Suprapubic skin (tissue), 4 donors: ENCODE measurements around the gene PANK3. TPM values are rescaled to one million over a fixed set of nuclear protein-coding genes. Genes with fewer than 3 reads are reported as not detected.
"Not testable (repeated sequence)": the region's sequence is repeated elsewhere in the genome, so short reads cannot be mapped to it uniquely, and the experiment has no call there.

Experiments used
- DNase-seq, 2 donors: peaks; one replicate each; pipeline ENCODE4 v3.0.0-alpha.2; 2019; ENCODE audit warnings: low spot score in 2 of 2
- H3K27ac ChIP-seq: fragments of 200-600 bp; sonication (generic); one replicate; pipeline ENCODE4 v1.5.1; 2019
- H3K27me3 ChIP-seq: fragments of 200-600 bp; sonication (generic); one replicate; pipeline ENCODE4 v1.5.1; 2019
- H3K36me3 ChIP-seq: fragments of 200-600 bp; sonication (generic); one replicate; pipeline ENCODE4 v1.5.1; 2019
- H3K4me1 ChIP-seq: fragments of 200-600 bp; sonication (generic); one replicate; pipeline ENCODE4 v1.5.1; 2019
- H3K4me3 ChIP-seq: fragments of 200-600 bp; sonication (generic); one replicate; pipeline ENCODE4 v1.5.1; 2019; ENCODE audit warnings: mild to moderate bottlenecking
- H3K9me3 ChIP-seq: fragments of 200-600 bp; sonication (generic); one replicate; pipeline ENCODE4 v1.5.1; 2019
- CTCF ChIP-seq, 2 donors: fragments of 200-600 bp in 1 of 2; fragments of 450-650 bp in 1 of 2; sonication (generic) in 1 of 2; IDR thresholded peaks; one replicate each; pipeline ENCODE4 v1.5.1; 2016 to 2019; ENCODE audit warnings: antibody characterized with exemption in 2 of 2, mild to moderate bottlenecking in 1 of 2, moderate library complexity in 1 of 2
- EP300 ChIP-seq: sonication (generic); formaldehyde crosslinking; IDR thresholded peaks from one replicate; pipeline ENCODE4 v1.6.1; 2017; ENCODE audit warnings: antibody characterized with exemption
- POLR2A ChIP-seq, 2 donors: fragments of 450-650 bp; IDR thresholded peaks; one replicate each; pipeline ENCODE4 v1.6.1; 2017; ENCODE audit warnings: antibody characterized with exemption in 2 of 2, mild to moderate bottlenecking in 2 of 2, moderate library complexity in 2 of 2
- POLR2AphosphoS5 ChIP-seq, 3 donors: sonication (generic); formaldehyde crosslinking; IDR thresholded peaks; one replicate each; pipeline ENCODE4 v1.6.1; 2017; ENCODE audit warnings: antibody characterized with exemption in 3 of 3
- whole genome bisulfite sequencing: methylation state at CpG from one replicate; pipeline ENCODE4 v1.1.5; 2018; 5-methylcytosine and 5-hydroxymethylcytosine counted together
- total RNA-seq, 4 donors: library from RNA; depleted of rRNA; stranded (reverse); fragments of >200 nt; gene quantifications; one replicate each; pipeline ENCODE4 v1.1.0, GENCODE V29; 2016

The PANK3 gene
- total RNA-seq, 4 donors from 2014 or later: 30.3 to 53.7 (median 35.0) TPM

- H3K4me3 ChIP-seq: peak overlapping the region; percentile 92
- peak overlapping the region; percentile 97 for H3K27ac ChIP-seq
- no peak for TF ChIP-seq POLR2AphosphoS5 (IDR thresholded peaks at IDR 0.05)
- DNase-seq: no peak
- H3K36me3 ChIP-seq: no peaks in the 10 kb centered on the region
- H3K9me3 ChIP-seq: no peaks in the 10 kb centered on the region
- H3K4me1 ChIP-seq: peaks cover 21% of the 10 kb centered on the region
- WGBS: 15% methylated on average over 3 of the region's 3 CpGs
- H3K27me3 ChIP-seq: no peaks in the 10 kb centered on the region
Observed at GRCh38 chr5:168578006-168578405, 1.2 kb downstream of the PANK3 start.

DNA sequence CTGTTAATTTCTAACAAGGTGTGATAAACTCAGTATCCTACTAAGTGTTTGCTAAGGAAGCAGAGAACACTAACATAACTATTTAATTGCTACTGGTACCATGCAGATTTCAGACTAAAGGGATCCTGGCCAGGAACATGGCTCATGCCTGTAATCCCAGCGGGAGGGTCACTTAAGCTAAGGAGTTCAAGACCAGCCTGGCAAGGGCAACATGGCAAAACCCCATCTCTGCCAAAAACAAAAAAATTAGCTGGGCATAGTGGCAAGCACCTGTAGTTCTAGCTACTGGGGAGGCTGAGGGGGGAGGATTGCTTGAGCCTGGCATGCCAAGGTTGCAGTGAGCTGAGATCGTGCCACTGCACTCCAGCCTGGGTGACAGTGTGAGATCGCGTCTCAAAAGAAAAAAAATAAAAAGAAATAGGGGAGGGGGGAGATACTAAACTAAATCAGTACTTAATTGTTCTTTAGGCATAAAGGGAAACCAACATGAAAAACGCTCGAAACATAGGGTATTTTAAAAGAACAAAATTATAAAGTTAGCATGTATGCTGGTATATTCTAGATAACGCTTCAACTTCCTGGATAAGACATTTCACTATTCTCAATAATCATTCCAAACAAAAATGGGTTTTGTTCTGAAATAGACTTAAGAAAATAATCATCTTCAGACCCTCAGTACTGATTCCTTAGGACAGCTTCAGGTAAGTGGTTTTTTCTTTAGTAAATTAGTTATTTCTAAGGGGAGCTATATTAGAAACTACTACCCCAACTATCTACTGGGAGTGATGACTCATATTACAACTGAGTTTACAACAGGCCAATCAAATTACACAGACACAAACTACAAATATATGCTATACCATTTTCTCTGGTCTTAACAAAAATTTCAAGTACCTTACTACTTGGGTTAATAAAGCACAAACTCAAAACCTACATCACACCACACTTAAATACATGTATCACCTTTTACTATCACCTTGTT lies 3.5 kb downstream of the PANK3 start:
- TF ChIP-seq CTCF (IDR thresholded peaks at IDR 0.05): no peak
- TF ChIP-seq POLR2A (IDR thresholded peaks at IDR 0.05): no peak
- TF ChIP-seq EP300: no peak
- no peak for TF ChIP-seq POLR2AphosphoS5 (IDR thresholded peaks at IDR 0.05)

GRCh38 chr5:168574156-168574555 lies 5.0 kb downstream of the PANK3 start:
- H3K27ac ChIP-seq, DNase-seq, H3K9me3 ChIP-seq, H3K4me3 ChIP-seq, H3K36me3 ChIP-seq, H3K27me3 ChIP-seq: not testable (repeated sequence)
- 96% methylated on average over 1 of the region's 1 CpG for WGBS
- H3K4me1 ChIP-seq: peaks cover 15% of the 10 kb centered on the region

More for the DNA sequence above, 3.5 kb downstream of the PANK3 start:
- no peak overlapping the region for H3K27ac ChIP-seq
- DNase-seq: no peak
- no peak overlapping the region for H3K4me3 ChIP-seq
- peaks cover 21% of the 10 kb centered on the region for H3K4me1 ChIP-seq
- 85% methylated on average over 7 of the region's 7 CpGs for WGBS
- no peaks in the 10 kb centered on the region for H3K27me3 ChIP-seq
- no peaks in the 10 kb centered on the region for H3K36me3 ChIP-seq
- no peaks in the 10 kb centered on the region for H3K9me3 ChIP-seq

DNA sequence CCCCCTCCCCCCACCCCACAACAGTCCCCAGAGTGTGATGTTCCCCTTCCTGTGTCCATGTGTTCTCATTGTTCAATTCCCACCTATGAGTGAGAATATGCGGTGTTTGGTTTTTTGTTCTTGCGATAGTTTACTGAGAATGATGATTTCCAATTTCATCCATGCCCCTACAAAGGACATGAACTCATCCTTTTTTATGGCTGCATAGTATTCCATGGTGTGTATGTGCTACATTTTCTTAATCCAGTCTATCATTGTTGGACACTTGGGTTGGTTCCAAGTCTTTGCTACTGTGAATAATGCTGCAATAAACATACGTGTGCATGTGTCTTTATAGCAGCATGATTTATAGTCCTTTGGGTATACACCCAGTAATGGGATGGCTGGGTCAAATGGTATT lies 5.5 kb downstream of the PANK3 start:
- DNase-seq, H3K9me3 ChIP-seq, H3K36me3 ChIP-seq, H3K4me3 ChIP-seq, H3K27me3 ChIP-seq, H3K27ac ChIP-seq: not testable (repeated sequence)
- WGBS: 97% methylated on average over 3 of the region's 3 CpGs
- H3K4me1 ChIP-seq: peaks cover 15% of the 10 kb centered on the region

DNA sequence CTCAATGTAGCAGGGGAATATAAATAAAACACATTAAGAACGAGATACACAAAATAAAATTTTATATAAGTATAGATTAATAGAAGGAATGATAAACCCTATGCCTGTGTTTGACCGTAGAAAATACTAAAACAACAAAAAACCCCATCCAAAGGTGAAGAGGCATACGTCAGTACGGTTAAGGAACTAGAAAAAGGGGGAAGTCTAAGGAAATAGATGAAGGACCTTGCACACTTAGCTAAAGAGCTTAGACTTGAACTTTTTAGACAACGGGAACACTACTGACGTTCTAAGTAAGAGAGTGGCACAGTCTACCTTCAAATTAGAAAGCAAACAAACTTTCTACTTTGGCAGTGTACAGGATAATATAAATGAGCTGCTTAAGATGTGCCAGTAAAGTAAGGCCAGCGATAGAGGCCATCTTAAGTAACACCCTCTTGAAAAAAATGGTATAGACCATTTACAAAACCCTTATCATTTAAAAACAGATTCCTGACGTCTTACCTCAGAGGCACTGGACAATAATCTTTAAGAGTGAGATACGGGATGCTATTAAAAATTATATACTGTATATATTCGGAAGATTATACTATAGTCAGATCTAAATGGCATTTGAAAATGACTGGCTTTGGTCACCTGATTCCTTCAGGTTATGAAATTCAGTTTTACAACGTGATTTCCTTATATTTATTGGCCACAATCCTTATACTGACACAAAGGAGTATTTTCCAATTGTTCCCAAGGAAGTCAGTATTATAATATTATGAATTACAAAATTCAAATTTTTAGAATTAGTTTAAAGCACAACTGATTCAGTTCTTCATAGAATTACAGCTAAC lies 8.5 kb downstream of the PANK3 start:
- no peaks in the 10 kb centered on the region for H3K9me3 ChIP-seq
- peaks cover 2% of the 10 kb centered on the region for H3K4me1 ChIP-seq
- 80% methylated on average over 11 of the region's 11 CpGs for WGBS
- H3K36me3 ChIP-seq: peaks cover 13% of the 10 kb centered on the region
- no peak overlapping the region for H3K27ac ChIP-seq
- TF ChIP-seq EP300: no peak
- TF ChIP-seq POLR2AphosphoS5 (IDR thresholded peaks at IDR 0.05): no peak
- no peak for TF ChIP-seq CTCF (IDR thresholded peaks at IDR 0.05)
- TF ChIP-seq POLR2A (IDR thresholded peaks at IDR 0.05): no peak
- no peak for DNase-seq
- no peaks in the 10 kb centered on the region for H3K27me3 ChIP-seq
- no peak overlapping the region for H3K4me3 ChIP-seq

DNA sequence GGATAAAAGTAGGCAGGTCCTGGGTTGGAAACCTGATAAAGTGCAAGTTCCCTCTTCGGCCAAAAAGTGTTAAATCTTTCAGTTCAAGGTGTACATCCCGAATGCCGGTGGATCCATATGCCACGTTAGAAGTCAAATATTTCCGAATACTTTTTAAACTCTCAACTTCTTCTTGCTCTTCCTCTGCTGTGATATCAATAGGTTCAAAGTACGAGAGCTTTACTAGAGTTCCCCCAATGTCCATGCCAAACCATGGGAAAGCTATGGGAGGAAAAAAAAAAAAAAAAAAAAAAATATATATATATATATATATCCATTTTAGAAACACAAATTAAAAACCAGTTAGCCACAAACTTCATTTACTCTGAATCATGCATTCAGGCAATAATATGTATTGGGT lies 10.4 kb downstream of the PANK3 start:
- DNase-seq: no peak
- H3K36me3 ChIP-seq: peaks cover 25% of the 10 kb centered on the region
- no peak overlapping the region for H3K27ac ChIP-seq
- H3K27me3 ChIP-seq: no peaks in the 10 kb centered on the region
- no peak overlapping the region for H3K4me3 ChIP-seq
- no peaks in the 10 kb centered on the region for H3K9me3 ChIP-seq
- TF ChIP-seq POLR2A (IDR thresholded peaks at IDR 0.05) (no peak), CTCF (IDR thresholded peaks at IDR 0.05) (no peak)
- 94% methylated on average over 6 of the region's 6 CpGs for WGBS
- peaks cover 2% of the 10 kb centered on the region for H3K4me1 ChIP-seq
